MCF 10A (cell line): ENCODE results near the gene P3R3URF. TPM values are rescaled to one million over a fixed set of nuclear protein-coding genes. Genes with fewer than 3 reads are reported as not detected.

Experiments
- BruUV-seq: library from RNA; stranded (reverse); fragments of 400-500 nt; replicated peaks from 2 replicates; lab custom pipeline; 2021; lab: Mats Ljungman, UMichigan
- CTCF ChIA-PET: fragments of 300-600 bp; sonication (Branson Sonifier 250); formaldehyde crosslinking; extraction: SDS; loops from one replicate; lab custom pipeline; 2021; ENCODE audit warnings: antibody characterized with exemption, inconsistent platforms; lab: Yijun Ruan, JAX
- POLR2A ChIA-PET: fragments of 300-600, 350-650 bp; sonication (Branson Sonifier 250); formaldehyde crosslinking; extraction: SDS; loops from one replicate; lab custom pipeline; 2020; ENCODE audit warnings: antibody characterized with exemption, inconsistent platforms; lab: Yijun Ruan, JAX
- DNase-seq: peaks from one replicate; pipeline ENCODE4 v3.0.0-alpha.2; 2018; ENCODE audit not compliant: unreplicated experiment
- H3K27ac Mint-ChIP-seq: one replicate; pipeline ENCODE4 v1.8.0; 2022; ENCODE audit warnings: mild to moderate bottlenecking, low read depth, mixed read lengths; ENCODE audit not compliant: unreplicated experiment
- H3K27me3 Mint-ChIP-seq: one replicate; pipeline ENCODE4 v1.8.0; 2022; ENCODE audit warnings: mixed read lengths; ENCODE audit not compliant: insufficient read depth, unreplicated experiment
- H3K36me3 Mint-ChIP-seq: one replicate; pipeline ENCODE4 v1.8.0; 2022; ENCODE audit warnings: mild to moderate bottlenecking, moderate library complexity, mixed read lengths; ENCODE audit not compliant: insufficient read depth, unreplicated experiment
- H3K4me1 Mint-ChIP-seq: one replicate; pipeline ENCODE4 v1.8.0; 2022; ENCODE audit warnings: mixed read lengths; ENCODE audit not compliant: insufficient read depth, unreplicated experiment
- H3K4me3 Mint-ChIP-seq: one replicate; pipeline ENCODE4 v1.8.0; 2022; ENCODE audit warnings: mild to moderate bottlenecking, moderate library complexity, mixed read lengths; ENCODE audit not compliant: unreplicated experiment
- H3K9me3 Mint-ChIP-seq: one replicate; pipeline ENCODE4 v1.8.0; 2022; ENCODE audit warnings: mixed read lengths; ENCODE audit not compliant: unreplicated experiment
- intact Hi-C: fragments of 100-400 bp; cut with micrococcal nuclease; formaldehyde crosslinking; loops from 2 replicates; pipeline ENCODE4 v1.14.1; 2022
- total RNA-seq: library from RNA; stranded (reverse); gene quantifications from 2 replicates; pipeline ENCODE4 v1.2.3, GENCODE V29; 2022
- TF ChIP-seq, protein P1 (sequence below): fragments of 200-600 bp; IDR thresholded peaks from one replicate; pipeline ENCODE4 v1.8.0; 2022; ENCODE audit warnings: antibody characterized with exemption, mild to moderate bottlenecking; ENCODE audit not compliant: unreplicated experiment

Gene P3R3URF
- total RNA-seq, 1 experiment from 2014 or later, result not detected

DNA sequence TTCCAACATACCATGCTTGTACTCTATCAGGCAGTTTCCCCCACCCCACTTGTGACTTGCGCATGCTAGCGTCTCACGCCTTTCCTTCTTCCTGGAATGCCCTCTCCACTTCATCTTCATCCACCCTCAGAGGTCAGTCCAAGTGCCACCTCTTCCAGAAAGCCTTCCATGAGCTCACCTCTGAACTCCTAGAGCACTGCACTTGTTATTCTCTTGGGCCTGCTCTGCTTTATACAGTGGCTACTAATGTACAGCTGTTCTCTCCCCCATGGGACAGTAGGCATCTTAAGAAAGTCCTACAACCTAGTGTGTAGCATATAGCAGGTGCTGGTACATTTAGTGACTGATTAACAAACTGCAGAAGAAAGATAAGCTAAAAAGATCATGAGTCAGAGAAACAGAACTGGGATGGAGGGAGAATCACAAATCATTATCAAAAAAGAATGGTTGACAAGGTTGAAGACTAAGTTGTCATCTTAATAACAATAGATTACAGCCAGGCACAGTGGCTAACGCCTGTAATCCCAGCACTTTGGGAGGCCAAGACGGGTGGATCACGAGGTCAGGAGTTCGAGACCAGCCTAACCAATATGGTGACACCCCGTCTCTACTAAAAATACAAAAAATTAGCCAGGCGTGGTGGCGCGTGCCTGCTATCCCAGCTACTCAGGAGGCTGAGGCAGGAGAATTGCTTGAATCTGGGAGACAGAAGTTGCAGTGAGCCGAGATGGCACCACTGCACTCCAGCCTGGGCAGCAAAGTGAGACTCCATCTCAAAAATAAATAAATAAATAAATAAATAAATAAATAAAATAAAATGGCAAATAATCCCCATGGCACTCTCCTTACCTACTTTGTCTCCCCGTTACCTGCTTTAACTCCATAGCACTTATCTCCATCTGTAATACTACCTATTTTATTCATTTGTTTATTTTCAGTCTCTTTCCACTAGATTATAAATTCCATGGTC lies 17.7 kb downstream of the P3R3URF start:
- ChIA-PET POLR2A (interaction anchor here (1.8 kb wide), 1 partner anchor 16 kb away, joined by 8 read pairs; the partner anchor contains the start of gene TSPAN1), CTCF (interaction anchor here (0.8 kb wide), 1 partner anchor 122 kb away, joined by 3 read pairs; no protein-coding TSS in a partner anchor)
- DNase-seq, result no peak
- Mint-ChIP-seq H3K4me1 (no peaks in the 10 kb centered on the region), H3K27ac (no peak overlapping the region), H3K36me3 (no peaks in the 10 kb centered on the region), H3K4me3 (no peak overlapping the region), H3K9me3 (no peaks in the 10 kb centered on the region), H3K27me3 (no peaks in the 10 kb centered on the region)
- no TSS peak for BruUV-seq
- intact Hi-C loops, result no loop called here
- TF ChIP-seq, protein P1, sequence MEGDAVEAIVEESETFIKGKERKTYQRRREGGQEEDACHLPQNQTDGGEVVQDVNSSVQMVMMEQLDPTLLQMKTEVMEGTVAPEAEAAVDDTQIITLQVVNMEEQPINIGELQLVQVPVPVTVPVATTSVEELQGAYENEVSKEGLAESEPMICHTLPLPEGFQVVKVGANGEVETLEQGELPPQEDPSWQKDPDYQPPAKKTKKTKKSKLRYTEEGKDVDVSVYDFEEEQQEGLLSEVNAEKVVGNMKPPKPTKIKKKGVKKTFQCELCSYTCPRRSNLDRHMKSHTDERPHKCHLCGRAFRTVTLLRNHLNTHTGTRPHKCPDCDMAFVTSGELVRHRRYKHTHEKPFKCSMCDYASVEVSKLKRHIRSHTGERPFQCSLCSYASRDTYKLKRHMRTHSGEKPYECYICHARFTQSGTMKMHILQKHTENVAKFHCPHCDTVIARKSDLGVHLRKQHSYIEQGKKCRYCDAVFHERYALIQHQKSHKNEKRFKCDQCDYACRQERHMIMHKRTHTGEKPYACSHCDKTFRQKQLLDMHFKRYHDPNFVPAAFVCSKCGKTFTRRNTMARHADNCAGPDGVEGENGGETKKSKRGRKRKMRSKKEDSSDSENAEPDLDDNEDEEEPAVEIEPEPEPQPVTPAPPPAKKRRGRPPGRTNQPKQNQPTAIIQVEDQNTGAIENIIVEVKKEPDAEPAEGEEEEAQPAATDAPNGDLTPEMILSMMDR, result no peak

DNA sequence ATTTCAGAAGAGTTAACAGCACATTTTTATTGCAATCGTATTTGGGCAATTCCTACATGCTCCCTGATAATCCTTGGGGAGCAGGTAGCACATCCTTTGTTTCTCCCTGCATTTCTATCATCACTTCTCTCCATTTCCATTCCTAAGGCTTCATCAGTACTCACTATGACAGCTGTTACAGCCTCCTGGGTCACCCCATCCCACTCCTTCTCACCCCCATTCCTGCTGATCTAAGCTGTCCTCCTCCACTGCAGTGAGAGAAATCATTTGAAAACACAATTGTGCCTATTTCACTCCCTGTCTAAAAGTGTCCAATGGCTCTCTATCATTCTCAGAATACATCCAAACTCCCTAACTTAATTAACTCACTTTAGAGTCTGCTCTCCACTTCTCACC lies 18.4 kb downstream of the P3R3URF start:
- ChIA-PET POLR2A (interaction anchor here (1.5 to 1.8 kb wide), 2 partner anchors 17 to 35 kb away, joined by 3 to 8 read pairs; partner anchors contain the start of gene TSPAN1), CTCF (interaction anchor here (0.8 to 1.5 kb wide), 2 partner anchors 120 to 122 kb away, joined by 3 to 4 read pairs; no protein-coding TSS in a partner anchor)
- Mint-ChIP-seq H3K27ac (no peak overlapping the region), H3K36me3 (no peaks in the 10 kb centered on the region), H3K4me3 (no peak overlapping the region), H3K27me3 (no peaks in the 10 kb centered on the region), H3K9me3 (no peaks in the 10 kb centered on the region), H3K4me1 (no peaks in the 10 kb centered on the region)
- DNase-seq, result no peak
- TF ChIP-seq, protein P1, result no peak
- intact Hi-C loops, result no loop called here
- BruUV-seq, result no TSS peak

DNA sequence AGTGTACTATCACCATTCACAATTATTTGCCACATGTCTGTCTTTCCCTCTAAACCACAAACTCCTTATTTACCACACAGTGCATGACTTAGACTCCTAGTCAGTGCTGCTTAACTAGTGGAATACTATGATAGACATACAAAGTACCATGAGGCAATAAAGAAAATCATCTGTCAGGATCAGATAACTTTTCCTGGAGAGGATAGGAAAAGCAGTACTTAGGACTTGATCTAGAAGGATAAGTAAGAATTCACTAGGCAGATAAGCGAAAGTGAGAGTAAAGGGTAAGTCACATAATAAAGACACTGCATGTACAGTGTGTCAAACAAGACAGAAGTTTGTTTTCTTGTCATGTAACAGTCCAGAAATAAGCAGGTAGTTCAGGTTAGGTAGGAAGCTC lies 22.6 kb downstream of the P3R3URF start:
- H3K27ac Mint-ChIP-seq, result no peak overlapping the region
- no peaks in the 10 kb centered on the region for H3K36me3 Mint-ChIP-seq
- no peaks in the 10 kb centered on the region for H3K9me3 Mint-ChIP-seq
- no peaks in the 10 kb centered on the region for H3K4me1 Mint-ChIP-seq
- TF ChIP-seq, protein P1, result no peak
- ChIA-PET CTCF (no interaction called here), POLR2A (interaction anchor here (1.1 kb wide), 1 partner anchor 29 kb away, joined by 3 read pairs; no protein-coding TSS in a partner anchor)
- no peak for DNase-seq
- no peak overlapping the region for H3K4me3 Mint-ChIP-seq
- no peaks in the 10 kb centered on the region for H3K27me3 Mint-ChIP-seq
- intact Hi-C loops, result no loop called here
- no TSS peak for BruUV-seq

DNA sequence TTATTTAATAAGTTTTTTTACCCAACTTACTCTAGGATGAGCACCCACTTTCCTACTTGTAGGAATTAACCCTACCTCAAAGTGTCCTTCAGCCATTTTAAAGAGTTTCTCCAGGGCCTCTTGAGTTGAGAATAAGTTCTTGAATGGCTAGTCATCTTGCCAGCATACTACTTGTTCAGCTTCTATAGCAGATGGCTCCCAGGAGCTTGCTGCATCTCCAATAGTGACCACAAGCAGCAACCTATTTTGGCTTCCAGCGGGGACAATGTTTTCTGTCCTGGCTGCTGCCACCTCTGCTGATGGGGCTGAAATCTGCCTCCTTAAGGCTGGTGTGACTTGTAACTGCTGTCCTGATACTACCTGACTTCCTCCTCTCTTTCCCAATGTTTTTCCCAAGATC lies 23.1 kb downstream of the P3R3URF start:
- BruUV-seq, result no TSS peak
- ChIA-PET CTCF (no interaction called here), POLR2A (no interaction called here)
- H3K27me3 Mint-ChIP-seq, result no peaks in the 10 kb centered on the region
- TF ChIP-seq, protein P1, result no peak
- no peak overlapping the region for H3K4me3 Mint-ChIP-seq
- intact Hi-C loops, result no loop called here
- no peak overlapping the region for H3K27ac Mint-ChIP-seq
- H3K4me1 Mint-ChIP-seq, result no peaks in the 10 kb centered on the region
- no peaks in the 10 kb centered on the region for H3K9me3 Mint-ChIP-seq
- no peak for DNase-seq
- no peaks in the 10 kb centered on the region for H3K36me3 Mint-ChIP-seq
